ENCODE results near the gene TK2. TPM values are rescaled to one million over a fixed set of nuclear protein-coding genes. Genes with fewer than 3 reads are reported as not detected.
A peak's percentile ranks its signal among the peaks of the same experiment; 100 is the strongest.
"Not testable (repeated sequence)": the region's sequence is repeated elsewhere in the genome, so short reads cannot be mapped to it uniquely, and the experiment has no call there.

TK2 gene
- total and polyA plus RNA-seq, 10 donors, result 8.3 to 56.6 (median 31.8) TPM

- intact Hi-C loops (cut with DNase I; ENCODE audit: low total_unique reads), result no loop called here
- no peak overlapping the region for H3K4me3 ChIP-seq
- 88 to 100% (median 94%) methylated on average over 3 to 5 of the region's 5 CpGs for WGBS, 5 donors
- DNase-seq, result peak; percentile 19
- peaks cover 0 to 19% (median 0%) of the 10 kb centered on the region in 7 donors for H3K27me3 ChIP-seq (replicated peaks in 1 of 7)
- no peak overlapping the region for H3K27ac ChIP-seq
- no peaks in the 10 kb centered on the region for H3K36me3 ChIP-seq
- peaks cover 0 to 9% (median 5%) of the 10 kb centered on the region in 8 donors for H3K9me3 ChIP-seq
- H3K4me1 ChIP-seq, result no peaks in the 10 kb centered on the region
- no peak for TF ChIP-seq POLR2AphosphoS5 (IDR thresholded peaks at IDR 0.05)
- TF ChIP-seq POLR2A (IDR thresholded peaks at IDR 0.05), result no peak
- no peak for TF ChIP-seq CTCF (IDR thresholded peaks at IDR 0.05 in 8 of 11, conservative IDR thresholded peaks at IDR 0.05 in 3 of 11)
These were observed 82.3 kb downstream of the TK2 start for GRCh38 chr16:66467611-66468010.

- peaks cover 0 to 21% (median 0%) of the 10 kb centered on the region in 7 donors for H3K27me3 ChIP-seq (replicated peaks in 1 of 7)
- H3K4me3 ChIP-seq; intact Hi-C loops (cut with DNase I; ENCODE audit: low total_unique reads); H3K9me3 ChIP-seq; H3K27ac ChIP-seq; DNase-seq; H3K36me3 ChIP-seq; H3K4me1 ChIP-seq: not testable (repeated sequence)
- WGBS, 5 donors, result 88 to 97% (median 94%) methylated on average over 6 of the region's 6 CpGs
These were observed 83.3 kb downstream of the TK2 start for GRCh38 chr16:66466636-66467035.

GRCh38 chr16:66465946-66466345, 84.0 kb downstream of the TK2 start:
- DNase-seq; H3K9me3 ChIP-seq; intact Hi-C loops (cut with DNase I; ENCODE audit: low total_unique reads); H3K4me3 ChIP-seq; H3K4me1 ChIP-seq; H3K36me3 ChIP-seq; H3K27ac ChIP-seq: not testable (repeated sequence)
- 91 to 96% (median 91%) methylated on average over 6 of the region's 6 CpGs for WGBS, 5 donors
- H3K27me3 ChIP-seq (replicated peaks in 1 of 7), result peaks cover 0 to 26% (median 0%) of the 10 kb centered on the region in 7 donors

- 80 to 94% (median 86%) methylated on average over 1 of the region's 1 CpG for WGBS, 5 donors
These were observed 87.0 kb downstream of the TK2 start for GRCh38 chr16:66462912-66463311.

GRCh38 chr16:66460703-66461102, 89.2 kb downstream of the TK2 start:
- WGBS, 5 donors, result 82 to 94% (median 87%) methylated on average over 1 of the region's 1 CpG

More at GRCh38 chr16:66462912-66463311, 87.0 kb downstream of the TK2 start:
- no peak overlapping the region for H3K4me3 ChIP-seq
- DNase-seq, result no peak
- H3K27me3 ChIP-seq (replicated peaks in 1 of 7), result peaks cover 0 to 54% (median 6%) of the 10 kb centered on the region in 7 donors
- TF ChIP-seq POLR2AphosphoS5 (IDR thresholded peaks at IDR 0.05), result no peak
- no peak for TF ChIP-seq CTCF (IDR thresholded peaks at IDR 0.05 in 8 of 11, conservative IDR thresholded peaks at IDR 0.05 in 3 of 11)
- no peak for TF ChIP-seq POLR2A (IDR thresholded peaks at IDR 0.05)
- H3K9me3 ChIP-seq, result peaks cover 0 to 9% (median 5%) of the 10 kb centered on the region in 8 donors
- no peak overlapping the region for H3K27ac ChIP-seq
- H3K36me3 ChIP-seq, result no peaks in the 10 kb centered on the region
- intact Hi-C loops (cut with DNase I; ENCODE audit: low total_unique reads), result no loop called here
- no peaks in the 10 kb centered on the region for H3K4me1 ChIP-seq

More at GRCh38 chr16:66460703-66461102, 89.2 kb downstream of the TK2 start:
- Histone ChIP-seq H3K4me3 (no peak overlapping the region), H3K27me3 (replicated peaks in 1 of 7) (peaks cover 0 to 42% (median 6%) of the 10 kb centered on the region in 7 donors), H3K27ac (no peak overlapping the region), H3K9me3 (no peaks in the 10 kb centered on the region), H3K4me1 (no peaks in the 10 kb centered on the region), H3K36me3 (no peaks in the 10 kb centered on the region)
- no peak for TF ChIP-seq CTCF (IDR thresholded peaks at IDR 0.05 in 8 of 11, conservative IDR thresholded peaks at IDR 0.05 in 3 of 11)
- TF ChIP-seq POLR2A (IDR thresholded peaks at IDR 0.05), result no peak
- no peak for TF ChIP-seq POLR2AphosphoS5 (IDR thresholded peaks at IDR 0.05)
- intact Hi-C loops (cut with DNase I; ENCODE audit: low total_unique reads), result no loop called here
- DNase-seq, result no peak
